GM23248 (cell line): ENCODE data around the gene DCHS2. TPM values are rescaled to one million over a fixed set of nuclear protein-coding genes. Genes with fewer than 3 reads are reported as not detected.

Experiments used
- DNase-seq: peaks from one replicate; pipeline ENCODE4 v3.0.0-alpha.2; 2015
- H2AFZ ChIP-seq: fragments of 200-600 bp; sonication (generic); 2 replicates; pipeline ENCODE4 v1.6.1; 2016; ENCODE audit warnings: antibody characterized with exemption
- H3F3A ChIP-seq: fragments of 200-600 bp; sonication (generic); 2 replicates; pipeline ENCODE4 v1.6.1; 2016; ENCODE audit warnings: mild to moderate bottlenecking, antibody characterized with exemption, mixed run types; ENCODE audit not compliant: insufficient read depth
- H3K27ac ChIP-seq: fragments of 200-600 bp; sonication (generic); 2 replicates; pipeline ENCODE4 v1.5.1; 2016; ENCODE audit warnings: mild to moderate bottlenecking
- H3K27me3 ChIP-seq: fragments of 200-600 bp; sonication (generic); replicated peaks from 2 replicates; pipeline ENCODE4 v1.6.1; 2016; ENCODE audit warnings: mild to moderate bottlenecking; ENCODE audit not compliant: insufficient read depth
- H3K36me3 ChIP-seq: fragments of 200-600 bp; sonication (generic); 2 replicates; pipeline ENCODE4 v1.6.1; 2016; ENCODE audit warnings: low read depth, mild to moderate bottlenecking
- H3K4me1 ChIP-seq: fragments of 200-600 bp; sonication (generic); 2 replicates; pipeline ENCODE4 v1.6.1; 2016; ENCODE audit warnings: mild to moderate bottlenecking; ENCODE audit not compliant: insufficient read depth
- H3K4me2 ChIP-seq: fragments of 200-600 bp; sonication (generic); one replicate; pipeline ENCODE4 v1.6.1; 2016; ENCODE audit warnings: mild to moderate bottlenecking; ENCODE audit not compliant: unreplicated experiment
- H3K4me3 ChIP-seq: fragments of 200-600 bp; sonication (generic); 2 replicates; pipeline ENCODE4 v1.5.1; 2016; ENCODE audit warnings: mild to moderate bottlenecking
- H3K79me2 ChIP-seq: fragments of 200-600 bp; sonication (generic); 2 replicates; pipeline ENCODE4 v1.6.1; 2016; ENCODE audit warnings: mild to moderate bottlenecking; ENCODE audit not compliant: insufficient read depth
- H3K9ac ChIP-seq: fragments of 200-600 bp; sonication (generic); 2 replicates; pipeline ENCODE4 v1.6.1; 2016; ENCODE audit warnings: mild to moderate bottlenecking
- H3K9me2 ChIP-seq: fragments of 200-600 bp; sonication (generic); 2 replicates; pipeline ENCODE4 v1.6.1; 2016; ENCODE audit warnings: mixed run types, mild to moderate bottlenecking, moderate library complexity; ENCODE audit not compliant: insufficient read depth
- H3K9me3 ChIP-seq: fragments of 200-600 bp; sonication (generic); one replicate; pipeline ENCODE4 v1.6.1; 2017; ENCODE audit warnings: low read depth
- H4K20me1 ChIP-seq: fragments of 200-600 bp; sonication (generic); 2 replicates; pipeline ENCODE4 v1.6.0; 2016; ENCODE audit not compliant: insufficient read depth
- EZH2 ChIP-seq: fragments of 200-600 bp; sonication (generic); IDR thresholded peaks from 2 replicates; pipeline ENCODE4 v1.6.1; 2018; ENCODE audit warnings: antibody characterized with exemption, mild to moderate bottlenecking; ENCODE audit not compliant: insufficient read depth, poor library complexity, severe bottlenecking
- EZH2phosphoT487 ChIP-seq: fragments of 200-600 bp; sonication (generic); IDR thresholded peaks from 2 replicates; pipeline ENCODE4 v1.6.1; 2018; ENCODE audit warnings: antibody characterized with exemption, moderate library complexity, mild to moderate bottlenecking, low read depth; ENCODE audit not compliant: insufficient read depth
- WGBS, 2 experiments: methylation state at CpG; one replicate each; pipeline ENCODE4 v1.1.6; 2015 to 2017; ENCODE audit warnings: low lambda C conversion rate in 2 of 2, low coverage in 1 of 2; ENCODE audit errors: missing lambda C conversion rate in 2 of 2; 5-methylcytosine and 5-hydroxymethylcytosine counted together
- in situ Hi-C: fragments of 300-500 bp; cut with MboI; formaldehyde crosslinking; loops from 2 replicates; pipeline ENCODE4 v1.15.0; 2020
- polyA plus RNA-seq: library from polyadenylated mRNA; unstranded; fragments of >200 nt; fragmentation: Nextera tagmentation; extraction: Ambion mirVana; gene quantifications from 2 replicates; pipeline ENCODE4 v1.2.1, GENCODE V29; 2016
- total RNA-seq: library from RNA; depleted of rRNA; stranded (reverse); fragments of >200 nt; shearing (Covaris generic); gene quantifications from 2 replicates; pipeline ENCODE4 v1.2.3, GENCODE V29; 2014

DCHS2 gene
- total and polyA plus RNA-seq, 2 experiments from 2014 or later, result not detected

DNA sequence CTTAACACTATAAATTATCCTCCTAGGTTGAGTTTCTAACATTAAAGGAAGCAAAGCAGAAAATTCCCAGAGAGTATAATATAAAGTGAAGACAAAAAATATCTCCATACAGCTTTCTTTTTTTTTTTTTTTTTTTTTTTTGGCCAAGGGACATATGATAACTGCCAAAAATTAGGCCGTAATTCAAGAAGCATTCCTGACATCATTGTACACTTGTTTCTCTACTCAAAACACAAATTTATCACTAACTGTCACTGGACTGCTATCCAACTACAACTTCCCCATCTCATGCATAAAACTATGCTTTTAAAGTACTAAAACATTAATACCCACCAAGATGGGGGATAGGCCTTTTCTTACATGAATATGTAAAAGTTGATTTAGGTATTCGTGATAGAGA is 77.2 kb downstream of the DCHS2 start:
- Histone ChIP-seq H3K4me3 (no peak overlapping the region), H4K20me1 (no peaks in the 10 kb centered on the region), H3K4me1 (peaks cover 4% of the 10 kb centered on the region; the same call in 1 of the 2 replicates), H3K27me3 (peaks cover 7% of the 10 kb centered on the region), H3K79me2 (no peaks in the 10 kb centered on the region), H3K9ac (no peak overlapping the region), H3K4me2 (no peak overlapping the region), H3F3A (0 out of 2 replicates have a peak, but pooled peaks cover 3% of the 10 kb centered on the region), H3K36me3 (no peaks in the 10 kb centered on the region), H3K9me3 (no peaks in the 10 kb centered on the region), H3K27ac (no peak overlapping the region), H2AFZ (no peak overlapping the region), H3K9me2 (no peaks in the 10 kb centered on the region)
- in situ Hi-C loops, result no loop called here
- DNase-seq, result no peak
- 45 to 56% methylated on average over 2 of the region's 2 CpGs for WGBS, 2 experiments
- no peak for TF ChIP-seq EZH2phosphoT487
- no peak for TF ChIP-seq EZH2

GRCh38 chr4:154407443-154407842 is 84.2 kb downstream of the DCHS2 start:
- H3K9me3 ChIP-seq, result no peaks in the 10 kb centered on the region
- no peaks in the 10 kb centered on the region for H3K4me1 ChIP-seq
- no peak overlapping the region for H3K4me3 ChIP-seq

DNA sequence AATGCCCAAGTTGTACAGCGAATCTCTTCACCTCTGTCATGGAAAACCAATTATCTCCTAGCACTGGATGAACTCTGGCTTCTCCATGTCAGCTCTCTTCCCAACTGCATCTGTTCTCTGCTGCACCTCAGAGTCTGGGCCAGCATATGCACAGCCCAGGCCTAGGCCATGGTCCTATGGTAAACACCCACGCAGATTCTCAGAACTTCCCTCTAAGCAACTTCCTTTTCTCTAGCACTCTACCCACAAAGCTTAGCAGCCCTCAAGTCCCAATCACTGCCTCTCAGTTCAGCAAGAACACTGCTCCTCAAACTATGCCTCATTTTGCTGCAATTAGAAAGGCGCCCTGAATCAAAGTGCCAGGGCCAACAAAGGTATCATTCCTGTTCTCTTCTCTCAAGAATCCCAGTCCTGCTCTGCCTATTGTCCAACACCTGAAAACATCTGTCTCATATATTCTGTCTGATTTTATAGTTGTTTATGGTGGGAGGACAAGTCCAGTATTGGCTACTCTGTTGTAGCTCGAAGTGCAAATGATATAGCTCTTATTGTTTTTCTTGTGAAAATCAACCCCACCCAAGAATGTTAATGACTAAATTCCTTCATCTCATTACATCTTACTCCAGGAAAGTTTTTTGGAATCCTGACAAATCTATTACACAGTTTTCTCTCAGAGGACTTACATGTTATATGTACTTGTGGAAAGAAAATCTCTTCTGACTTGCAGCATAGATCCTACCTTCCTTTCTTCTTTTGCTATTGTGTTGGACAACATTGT is 85.4 kb downstream of the DCHS2 start:
- no peaks in the 10 kb centered on the region for H4K20me1 ChIP-seq
- 54 to 55% methylated on average over 4 of the region's 4 CpGs for WGBS, 2 experiments
- no peaks in the 10 kb centered on the region; the same call in 1 of the 2 replicates for H3K27me3 ChIP-seq
- no peak overlapping the region for H3K4me3 ChIP-seq
- H3K4me2 ChIP-seq, result no peak overlapping the region
- H3K9me3 ChIP-seq, result no peaks in the 10 kb centered on the region
- no peak overlapping the region for H3K9ac ChIP-seq
- no peak for TF ChIP-seq EZH2phosphoT487
- TF ChIP-seq EZH2, result no peak
- no peaks in the 10 kb centered on the region for H3K79me2 ChIP-seq
- H3K36me3 ChIP-seq, result no peaks in the 10 kb centered on the region
- no peaks in the 10 kb centered on the region for H3F3A ChIP-seq
- DNase-seq, result no peak
- in situ Hi-C loops, result no loop called here
- no peaks in the 10 kb centered on the region for H3K4me1 ChIP-seq
- no peak overlapping the region for H3K27ac ChIP-seq
- H2AFZ ChIP-seq, result no peak overlapping the region
- no peaks in the 10 kb centered on the region for H3K9me2 ChIP-seq

More at GRCh38 chr4:154407443-154407842, 84.2 kb downstream of the DCHS2 start:
- no peak overlapping the region for H3K4me2 ChIP-seq
- H3K9ac ChIP-seq, result no peak overlapping the region
- no peaks in the 10 kb centered on the region for H4K20me1 ChIP-seq
- H3K79me2 ChIP-seq, result no peaks in the 10 kb centered on the region
- H3K9me2 ChIP-seq, result no peaks in the 10 kb centered on the region
- no peak overlapping the region for H2AFZ ChIP-seq
- H3K36me3 ChIP-seq, result no peaks in the 10 kb centered on the region
- DNase-seq, result no peak
- H3K27ac ChIP-seq, result no peak overlapping the region
- no peaks in the 10 kb centered on the region for H3F3A ChIP-seq
- no peaks in the 10 kb centered on the region; the same call in none of the 2 replicates for H3K27me3 ChIP-seq
- in situ Hi-C loops, result no loop called here
- TF ChIP-seq EZH2phosphoT487 (no peak), EZH2 (no peak)

DNA sequence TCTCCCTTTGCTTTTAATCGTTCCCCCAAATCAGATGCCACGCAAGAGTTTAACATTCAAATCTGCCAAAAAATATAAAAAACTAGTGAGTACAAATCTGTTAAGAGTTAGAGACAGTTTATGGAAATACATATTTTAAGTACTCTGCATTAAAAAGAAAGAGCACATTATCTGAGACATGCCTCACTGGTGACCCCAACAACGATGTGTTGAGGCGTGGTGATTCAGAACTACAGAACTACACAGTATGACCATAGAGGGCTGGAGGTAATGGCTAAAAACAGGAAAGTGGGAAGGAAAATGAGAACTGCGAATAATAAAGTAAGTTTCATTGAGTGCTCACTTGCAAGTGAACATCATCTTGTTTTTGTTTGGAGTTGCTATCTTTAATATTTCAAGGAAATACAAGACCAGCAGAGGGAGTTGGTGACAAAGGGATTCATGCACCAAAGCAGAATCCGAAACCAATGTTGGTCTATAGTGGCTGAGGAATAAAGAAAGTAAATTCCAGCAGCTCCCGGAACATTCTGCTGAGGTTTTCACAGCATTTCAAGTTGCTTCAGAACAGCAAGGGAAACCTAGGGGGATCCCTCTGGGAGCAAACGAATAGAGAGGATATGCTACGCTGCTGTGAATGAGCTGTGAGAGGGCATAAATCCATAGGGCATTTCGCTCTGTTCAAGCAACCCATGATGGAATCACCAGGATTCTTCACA is 92.2 kb downstream of the DCHS2 start:
- 6 to 8% methylated on average over 10 of the region's 10 CpGs for WGBS, 2 experiments
- no peaks in the 10 kb centered on the region for H3K4me1 ChIP-seq
- H3K4me2 ChIP-seq, result peak overlapping the region; percentile 86
- H2AFZ ChIP-seq, result peak overlapping the region; percentile 86
- peak overlapping the region; percentile 20; the same call in 1 of the 2 replicates for H3K9ac ChIP-seq
- DNase-seq, result peak; percentile 77
- TF ChIP-seq EZH2 (no peak), EZH2phosphoT487 (no peak)
- H4K20me1 ChIP-seq, result no peaks in the 10 kb centered on the region
- in situ Hi-C loops, result no loop called here
- H3K9me3 ChIP-seq, result no peaks in the 10 kb centered on the region
- no peaks in the 10 kb centered on the region for H3F3A ChIP-seq
- no peaks in the 10 kb centered on the region for H3K9me2 ChIP-seq
- H3K79me2 ChIP-seq, result no peaks in the 10 kb centered on the region
- peak overlapping the region; percentile 72 for H3K4me3 ChIP-seq
- peaks cover 8% of the 10 kb centered on the region for H3K27me3 ChIP-seq
- H3K27ac ChIP-seq, result no peak overlapping the region
- no peaks in the 10 kb centered on the region for H3K36me3 ChIP-seq
